Neural progenitor cell (in vitro differentiated cells): ENCODE results near the gene TWIST1. TPM values are rescaled to one million over a fixed set of nuclear protein-coding genes. Genes with fewer than 3 reads are reported as not detected.

Source experiments
- DNase-seq: peaks from one replicate; pipeline ENCODE4 v3.0.0-alpha.2; 2016; ENCODE audit warnings: low spot score
- H2AFZ ChIP-seq: fragments of 200-600 bp; sonication (generic); replicated peaks from 2 replicates; pipeline ENCODE4 v1.6.1; 2016; ENCODE audit warnings: antibody characterized with exemption
- H3F3A ChIP-seq: fragments of 200-600 bp; sonication (generic); 2 replicates; pipeline ENCODE4 v1.6.1; 2016; ENCODE audit warnings: antibody characterized with exemption, low read depth
- H3K27ac ChIP-seq: fragments of 200-600 bp; sonication (generic); 2 replicates; pipeline ENCODE4 v1.5.1; 2016; ENCODE audit warnings: mild to moderate bottlenecking
- H3K27me3 ChIP-seq: fragments of 200-600 bp; sonication (generic); 2 replicates; pipeline ENCODE4 v1.6.1; 2016; ENCODE audit warnings: mild to moderate bottlenecking, moderate library complexity
- H3K36me3 ChIP-seq: fragments of 200-600 bp; sonication (generic); 2 replicates; pipeline ENCODE4 v1.5.1; 2016
- H3K4me1 ChIP-seq: fragments of 200-600 bp; sonication (generic); 2 replicates; pipeline ENCODE4 v1.6.1; 2016; ENCODE audit warnings: mixed run types
- H3K4me2 ChIP-seq: fragments of 200-600 bp; sonication (generic); 2 replicates; pipeline ENCODE4 v1.6.1; 2016
- H3K4me3 ChIP-seq: fragments of 200-600 bp; sonication (generic); 2 replicates; pipeline ENCODE4 v1.5.1; 2016
- H3K79me2 ChIP-seq: fragments of 200-600 bp; sonication (generic); 2 replicates; pipeline ENCODE4 v1.6.1; 2016; ENCODE audit warnings: low read depth
- H3K9ac ChIP-seq: fragments of 200-600 bp; sonication (generic); 2 replicates; pipeline ENCODE4 v1.6.1; 2016
- H3K9me3 ChIP-seq: fragments of 200-600 bp; sonication (generic); 2 replicates; pipeline ENCODE4 v1.5.1; 2016; ENCODE audit warnings: low read depth
- H4K20me1 ChIP-seq: fragments of 200-600 bp; sonication (generic); 2 replicates; pipeline ENCODE4 v1.6.1; 2016; ENCODE audit warnings: low read depth
- H3K27ac Mint-ChIP-seq: 3 replicates; pipeline ENCODE4 v1.8.0; 2021; ENCODE audit warnings: mixed read lengths
- H3K27me3 Mint-ChIP-seq: 2 replicates; pipeline ENCODE4 v1.8.0; 2022; ENCODE audit warnings: low read depth, mild to moderate bottlenecking, inconsistent platforms, moderate library complexity, mixed read lengths; ENCODE audit not compliant: insufficient read depth
- H3K36me3 Mint-ChIP-seq: 3 replicates; pipeline ENCODE4 v1.8.0; 2021; ENCODE audit warnings: mixed read lengths
- H3K4me1 Mint-ChIP-seq: 3 replicates; pipeline ENCODE4 v1.8.0; 2021; ENCODE audit warnings: mixed read lengths
- H3K4me3 Mint-ChIP-seq: 3 replicates; pipeline ENCODE4 v1.8.0; 2021; ENCODE audit warnings: mild to moderate bottlenecking, moderate library complexity, mixed read lengths
- H3K9me3 Mint-ChIP-seq: 3 replicates; pipeline ENCODE4 v1.8.0; 2020; ENCODE audit warnings: mixed read lengths
- EZH2 ChIP-seq: fragments of 200-600 bp; sonication (generic); IDR thresholded peaks from 2 replicates; pipeline ENCODE4 v1.6.1; 2017; ENCODE audit warnings: antibody characterized with exemption, mild to moderate bottlenecking, moderate library complexity
- EZH2phosphoT487 ChIP-seq: fragments of 200-600 bp; sonication (generic); IDR thresholded peaks from 2 replicates; pipeline ENCODE4 v1.6.1; 2017; ENCODE audit warnings: antibody characterized with exemption
- total RNA-seq: library from RNA; depleted of rRNA; stranded (reverse); fragments of >200 nt; gene quantifications from 2 replicates; pipeline ENCODE4 v1.2.3, GENCODE V29; 2015; ENCODE audit warnings: low replicate concordance
- TF ChIP-seq, protein P1 (sequence below): fragments of 200-600 bp; sonication (generic); IDR thresholded peaks from 2 replicates; pipeline ENCODE4 v1.5.1; 2017; ENCODE audit warnings: antibody characterized with exemption, mild to moderate bottlenecking

The TWIST1 gene
- total RNA-seq, 1 donor from 2014 or later: not detected

DNA sequence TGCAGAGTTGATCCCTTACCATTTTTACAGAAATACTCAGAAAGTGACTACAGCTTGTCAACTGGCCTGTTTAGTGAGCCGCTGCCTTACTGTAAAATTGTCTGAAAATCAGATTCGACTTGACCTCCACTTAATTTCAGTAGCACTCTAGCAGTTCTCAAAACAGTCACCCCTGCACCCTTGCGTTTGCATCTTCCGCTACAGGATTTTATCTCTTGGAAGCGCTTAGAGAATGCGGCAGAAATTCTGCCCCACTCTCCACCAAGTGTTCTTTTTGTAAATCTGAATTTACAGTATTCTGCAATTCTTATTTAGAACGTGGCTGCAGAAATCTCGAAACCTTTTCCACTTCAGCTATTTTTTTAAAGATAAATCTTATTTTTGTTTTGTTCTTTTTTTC, 1.9 kb upstream of the TWIST1 start:
- H3K9ac ChIP-seq: no peak overlapping the region
- Mint-ChIP-seq H3K27me3 (peaks cover 45% of the 10 kb centered on the region), H3K36me3 (no peaks in the 10 kb centered on the region), H3K27ac (no peak overlapping the region), H3K9me3 (no peaks in the 10 kb centered on the region), H3K4me1 (peaks cover 14% of the 10 kb centered on the region), H3K4me3 (peak overlapping the region; percentile 86)
- H3F3A ChIP-seq: peaks cover 18% of the 10 kb centered on the region
- H3K27ac ChIP-seq: no peak overlapping the region
- peak overlapping the region; percentile 83 for H3K4me2 ChIP-seq
- no peaks in the 10 kb centered on the region for H3K36me3 ChIP-seq
- DNase-seq: no peak
- H4K20me1 ChIP-seq: peaks cover 52% of the 10 kb centered on the region
- TF ChIP-seq EZH2 (no peak), EZH2phosphoT487 (no peak)
- TF ChIP-seq, protein P1, sequence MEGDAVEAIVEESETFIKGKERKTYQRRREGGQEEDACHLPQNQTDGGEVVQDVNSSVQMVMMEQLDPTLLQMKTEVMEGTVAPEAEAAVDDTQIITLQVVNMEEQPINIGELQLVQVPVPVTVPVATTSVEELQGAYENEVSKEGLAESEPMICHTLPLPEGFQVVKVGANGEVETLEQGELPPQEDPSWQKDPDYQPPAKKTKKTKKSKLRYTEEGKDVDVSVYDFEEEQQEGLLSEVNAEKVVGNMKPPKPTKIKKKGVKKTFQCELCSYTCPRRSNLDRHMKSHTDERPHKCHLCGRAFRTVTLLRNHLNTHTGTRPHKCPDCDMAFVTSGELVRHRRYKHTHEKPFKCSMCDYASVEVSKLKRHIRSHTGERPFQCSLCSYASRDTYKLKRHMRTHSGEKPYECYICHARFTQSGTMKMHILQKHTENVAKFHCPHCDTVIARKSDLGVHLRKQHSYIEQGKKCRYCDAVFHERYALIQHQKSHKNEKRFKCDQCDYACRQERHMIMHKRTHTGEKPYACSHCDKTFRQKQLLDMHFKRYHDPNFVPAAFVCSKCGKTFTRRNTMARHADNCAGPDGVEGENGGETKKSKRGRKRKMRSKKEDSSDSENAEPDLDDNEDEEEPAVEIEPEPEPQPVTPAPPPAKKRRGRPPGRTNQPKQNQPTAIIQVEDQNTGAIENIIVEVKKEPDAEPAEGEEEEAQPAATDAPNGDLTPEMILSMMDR: no peak
- H3K9me3 ChIP-seq: no peaks in the 10 kb centered on the region
- H3K27me3 ChIP-seq: peaks cover 100% of the 10 kb centered on the region
- H3K79me2 ChIP-seq: no peaks in the 10 kb centered on the region
- no peak overlapping the region for H2AFZ ChIP-seq
- H3K4me1 ChIP-seq: peaks cover 6% of the 10 kb centered on the region
- H3K4me3 ChIP-seq: no peak overlapping the region

DNA sequence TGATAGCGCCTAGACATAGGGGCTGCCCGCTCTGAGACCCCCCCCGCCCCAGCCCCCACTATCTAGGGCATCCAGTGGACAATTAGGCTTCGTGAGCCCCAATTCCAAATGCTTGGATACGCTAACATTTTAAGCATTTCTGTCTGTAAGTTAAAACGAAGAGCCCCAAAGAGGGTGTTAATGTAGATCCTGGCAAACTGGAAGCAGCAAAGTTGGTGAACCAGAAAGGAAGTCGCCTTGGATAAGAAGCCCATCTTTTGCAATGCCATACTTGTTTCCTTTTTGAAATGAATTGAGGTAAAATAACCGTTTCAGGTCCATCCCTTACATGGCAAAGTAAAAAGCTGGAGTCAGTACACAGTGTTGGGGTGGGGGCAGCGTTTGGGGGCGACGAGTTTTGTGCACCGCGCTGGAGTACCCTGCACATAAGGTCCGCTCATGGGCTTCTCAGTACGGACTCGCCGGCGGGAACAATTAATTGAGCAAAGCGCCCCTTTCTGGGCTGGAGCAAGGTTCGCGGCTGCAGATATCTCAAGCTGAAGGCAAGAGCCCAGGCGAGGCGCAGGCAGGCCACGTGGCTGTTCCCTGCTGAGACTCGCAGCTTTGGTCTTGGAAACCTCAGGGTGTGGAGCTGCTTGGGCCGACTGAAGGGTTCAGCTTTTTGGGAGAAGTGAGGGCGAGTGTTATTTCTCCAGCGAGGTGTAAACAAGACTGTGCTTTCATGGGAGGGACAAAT, 1.4 kb upstream of the TWIST1 start:
- peaks cover 100% of the 10 kb centered on the region for H3K27me3 ChIP-seq
- H3K36me3 ChIP-seq: no peaks in the 10 kb centered on the region
- no peak overlapping the region for H3K27ac Mint-ChIP-seq
- no peak overlapping the region for H3K9ac ChIP-seq
- H3K4me1 Mint-ChIP-seq: peaks cover 14% of the 10 kb centered on the region
- no peak overlapping the region for H3K4me3 ChIP-seq
- H3K27ac ChIP-seq: no peak overlapping the region
- H2AFZ ChIP-seq: no peak overlapping the region
- H3K4me1 ChIP-seq: peaks cover 6% of the 10 kb centered on the region
- peak overlapping the region; percentile 83 for H3K4me2 ChIP-seq
- H3K9me3 ChIP-seq: no peaks in the 10 kb centered on the region
- H3K27me3 Mint-ChIP-seq: peaks cover 49% of the 10 kb centered on the region
- DNase-seq: peak; percentile 74
- no peaks in the 10 kb centered on the region for H3K36me3 Mint-ChIP-seq
- peaks cover 57% of the 10 kb centered on the region for H4K20me1 ChIP-seq
- H3K9me3 Mint-ChIP-seq: no peaks in the 10 kb centered on the region
- peak; percentile 88 for TF ChIP-seq EZH2phosphoT487
- TF ChIP-seq, protein P1: no peak
- TF ChIP-seq EZH2: peak; percentile 67
- H3K79me2 ChIP-seq: no peaks in the 10 kb centered on the region
- peak overlapping the region; percentile 86 for H3K4me3 Mint-ChIP-seq
- H3F3A ChIP-seq: peaks cover 18% of the 10 kb centered on the region

DNA sequence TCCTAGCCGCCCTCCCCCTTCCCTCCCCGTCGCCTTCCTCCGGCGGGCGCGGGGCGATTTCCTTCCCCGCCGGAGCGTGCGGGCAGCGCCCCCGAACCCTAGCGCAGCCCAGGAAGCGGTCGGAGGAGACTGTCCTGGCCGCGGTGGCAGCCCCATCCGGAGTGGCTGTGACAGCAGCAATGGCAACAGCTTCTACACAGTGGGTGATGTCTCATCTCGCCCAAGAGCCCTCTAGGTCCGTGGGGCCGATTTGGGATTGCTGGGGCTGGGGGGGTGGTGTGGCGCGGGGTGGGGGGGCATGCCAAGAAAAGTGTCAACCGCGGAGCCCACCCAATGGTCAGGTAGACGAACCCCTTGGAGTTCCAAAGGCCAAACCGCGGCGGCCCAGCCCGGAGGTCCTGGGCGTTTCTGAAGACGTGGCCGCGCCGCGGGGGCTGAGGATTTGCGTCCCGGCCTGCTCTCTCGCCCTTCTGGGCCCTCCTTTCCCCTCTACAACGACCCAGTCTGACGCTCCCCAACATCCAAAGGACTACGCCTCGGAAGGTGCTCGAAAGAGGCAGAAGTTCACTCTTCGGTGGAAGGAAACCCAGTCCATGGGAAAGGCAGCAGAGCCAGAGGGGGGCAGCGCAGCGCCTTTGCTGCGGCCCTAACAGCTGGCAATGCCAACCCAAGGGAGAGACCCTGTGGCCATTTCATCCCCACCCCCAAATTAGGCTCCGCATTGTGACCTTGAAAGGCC, 603 bp upstream of the TWIST1 start:
- Histone ChIP-seq H3K9ac (no peak overlapping the region), H3K27ac (no peak overlapping the region), H3K36me3 (no peaks in the 10 kb centered on the region), H3K9me3 (no peaks in the 10 kb centered on the region), H3K4me3 (peak overlapping the region; percentile 53), H3K4me1 (peaks cover 6% of the 10 kb centered on the region), H3F3A (peaks cover 18% of the 10 kb centered on the region), H3K4me2 (peak overlapping the region; percentile 83), H4K20me1 (peaks cover 65% of the 10 kb centered on the region), H3K27me3 (peaks cover 100% of the 10 kb centered on the region), H2AFZ (no peak overlapping the region), H3K79me2 (no peaks in the 10 kb centered on the region)
- H3K9me3 Mint-ChIP-seq: no peaks in the 10 kb centered on the region
- DNase-seq: peak; percentile 57
- H3K27me3 Mint-ChIP-seq: peaks cover 55% of the 10 kb centered on the region
- TF ChIP-seq, protein P1: peak; percentile 5
- peak; percentile 87 for TF ChIP-seq EZH2
- TF ChIP-seq EZH2phosphoT487: peak; percentile 69
- no peak overlapping the region for H3K27ac Mint-ChIP-seq
- peak overlapping the region; percentile 86 for H3K4me3 Mint-ChIP-seq
- no peaks in the 10 kb centered on the region for H3K36me3 Mint-ChIP-seq
- H3K4me1 Mint-ChIP-seq: peaks cover 14% of the 10 kb centered on the region
